LNCaP clone FGC (cell line): ENCODE data around the gene GJC3.
"Not testable (repeated sequence)": the region's sequence is repeated elsewhere in the genome, so short reads cannot be mapped to it uniquely, and the experiment has no call there.

Experiments
- DNase-seq: peaks from one replicate; pipeline ENCODE4 v3.0.0-alpha.2; 2011; ENCODE audit warnings: low read depth
- H3K4me3 ChIP-seq: 2 replicates; pipeline ENCODE4 v1.5.1; 2011; ENCODE audit warnings: mild to moderate bottlenecking, low read depth, low read length, control low read depth
- TF ChIP-seq, protein P1 (sequence below): IDR thresholded peaks from 2 replicates; pipeline ENCODE4 v1.5.1; 2012; ENCODE audit warnings: mild to moderate bottlenecking; ENCODE audit not compliant: control insufficient read depth, insufficient read depth; ENCODE audit errors: extremely low read depth

Gene GJC3

DNA sequence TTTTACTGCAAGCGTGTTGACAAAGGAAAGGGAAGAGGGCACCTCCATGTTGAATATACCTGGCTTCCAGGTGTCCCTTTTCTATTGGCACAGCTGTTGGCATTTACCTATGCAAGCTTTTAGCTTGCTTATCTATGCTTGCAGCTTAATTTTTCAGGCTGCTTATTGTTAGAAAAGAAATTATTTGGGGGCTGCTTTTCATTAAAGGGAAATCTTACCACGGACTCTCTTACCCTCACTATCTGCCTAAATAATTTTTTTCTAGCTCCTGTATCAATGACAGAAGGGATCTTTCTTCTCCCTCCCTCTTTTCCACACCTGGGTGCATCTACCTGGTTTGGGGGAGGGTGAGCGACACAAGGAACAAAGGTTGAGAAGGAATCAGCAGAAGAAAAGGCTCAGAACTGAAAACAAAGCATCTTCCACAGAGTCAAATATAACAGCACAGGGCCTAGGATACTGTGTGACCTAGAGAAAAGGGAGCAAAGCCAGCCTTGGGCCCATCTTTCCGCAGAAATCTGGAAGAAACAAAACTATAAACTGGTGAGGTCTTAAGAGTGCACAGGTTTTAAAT is 15.2 kb upstream of the GJC3 start:
- DNase-seq = no peak
- no peak overlapping the region for H3K4me3 ChIP-seq
- TF ChIP-seq, protein P1, sequence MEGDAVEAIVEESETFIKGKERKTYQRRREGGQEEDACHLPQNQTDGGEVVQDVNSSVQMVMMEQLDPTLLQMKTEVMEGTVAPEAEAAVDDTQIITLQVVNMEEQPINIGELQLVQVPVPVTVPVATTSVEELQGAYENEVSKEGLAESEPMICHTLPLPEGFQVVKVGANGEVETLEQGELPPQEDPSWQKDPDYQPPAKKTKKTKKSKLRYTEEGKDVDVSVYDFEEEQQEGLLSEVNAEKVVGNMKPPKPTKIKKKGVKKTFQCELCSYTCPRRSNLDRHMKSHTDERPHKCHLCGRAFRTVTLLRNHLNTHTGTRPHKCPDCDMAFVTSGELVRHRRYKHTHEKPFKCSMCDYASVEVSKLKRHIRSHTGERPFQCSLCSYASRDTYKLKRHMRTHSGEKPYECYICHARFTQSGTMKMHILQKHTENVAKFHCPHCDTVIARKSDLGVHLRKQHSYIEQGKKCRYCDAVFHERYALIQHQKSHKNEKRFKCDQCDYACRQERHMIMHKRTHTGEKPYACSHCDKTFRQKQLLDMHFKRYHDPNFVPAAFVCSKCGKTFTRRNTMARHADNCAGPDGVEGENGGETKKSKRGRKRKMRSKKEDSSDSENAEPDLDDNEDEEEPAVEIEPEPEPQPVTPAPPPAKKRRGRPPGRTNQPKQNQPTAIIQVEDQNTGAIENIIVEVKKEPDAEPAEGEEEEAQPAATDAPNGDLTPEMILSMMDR = no peak

DNA sequence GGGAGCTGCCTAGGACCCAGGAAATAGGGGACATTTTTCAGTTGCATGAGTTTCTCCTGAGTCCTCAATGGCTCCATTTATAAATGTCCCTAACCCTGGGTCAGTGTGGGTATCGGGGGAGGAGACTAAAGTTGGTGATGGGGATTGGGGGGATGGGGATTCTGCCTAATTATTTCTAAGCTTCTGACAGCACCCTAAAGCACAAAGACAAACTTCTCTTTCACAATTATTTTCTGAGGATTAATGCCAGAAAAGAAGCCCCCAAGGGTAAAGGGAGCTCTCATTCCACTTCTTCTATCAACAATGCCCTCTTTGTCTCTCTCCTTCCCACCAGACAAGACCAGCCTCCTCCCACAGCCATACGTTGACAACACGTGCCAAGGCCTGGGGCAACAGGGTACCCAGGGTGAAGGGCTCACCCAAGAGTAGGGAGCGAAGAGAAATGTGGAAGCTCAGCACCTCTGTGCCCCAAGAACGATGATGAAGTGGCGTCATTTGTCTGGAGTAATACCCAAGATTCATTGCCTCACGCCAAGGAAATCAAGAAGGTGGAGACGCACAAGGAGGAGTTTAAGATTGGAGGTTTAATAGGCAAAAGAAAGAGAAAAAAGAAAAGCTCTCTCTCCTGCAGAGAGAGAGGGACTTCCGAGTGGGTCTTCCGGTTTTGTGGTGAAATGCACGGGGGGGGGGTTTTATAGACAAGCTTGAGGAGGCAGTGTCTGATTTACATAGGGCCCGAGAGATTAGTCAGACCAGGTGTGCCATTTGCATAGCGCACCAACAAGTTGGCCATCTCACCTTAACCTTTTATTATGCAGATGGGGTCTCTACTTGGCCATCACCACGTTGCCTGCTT is 14.4 kb upstream of the GJC3 start:
- TF ChIP-seq, protein P1 = no peak
- DNase-seq = no peak
- no peak overlapping the region for H3K4me3 ChIP-seq

DNA sequence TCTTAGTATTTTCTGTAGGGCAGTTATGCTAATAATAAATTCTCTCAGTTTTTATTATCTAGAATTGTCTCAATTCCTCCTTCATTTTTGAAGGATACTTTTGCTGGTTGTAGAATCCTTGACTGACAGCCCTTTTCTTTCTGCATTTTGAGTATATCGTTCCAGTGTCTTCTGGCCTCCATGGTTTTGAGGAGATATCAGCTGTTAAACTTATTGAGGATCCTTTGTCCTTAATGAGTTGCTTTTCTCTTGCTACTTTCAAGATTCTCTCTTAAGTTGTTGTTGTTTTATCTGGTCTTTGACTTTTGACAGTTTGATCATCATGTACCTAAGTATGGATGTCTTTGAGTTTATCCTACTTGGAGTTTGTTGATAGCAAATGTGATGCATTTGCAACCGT is 8.9 kb upstream of the GJC3 start:
- TF ChIP-seq, protein P1 = no peak
- no peak overlapping the region for H3K4me3 ChIP-seq
- DNase-seq = no peak

DNA sequence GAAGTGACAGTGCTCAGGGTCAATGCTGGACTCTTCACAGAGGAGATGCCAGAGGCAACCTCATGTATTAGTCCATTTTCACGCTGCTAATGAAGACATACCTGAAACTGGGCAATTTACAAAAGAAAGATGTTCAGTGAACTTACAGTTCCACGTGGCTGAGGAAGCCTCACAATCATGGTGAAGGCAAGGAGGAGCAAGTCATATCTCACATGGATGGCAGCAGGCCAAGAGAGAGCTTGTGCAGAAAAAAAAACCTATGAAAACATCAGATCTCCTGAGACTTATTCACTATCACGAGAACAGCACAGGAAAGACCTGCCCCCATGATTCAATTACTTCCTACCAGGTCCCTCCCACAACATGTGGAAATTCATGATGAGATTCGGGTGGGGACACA is 5.6 kb upstream of the GJC3 start:
- not testable (repeated sequence) for DNase-seq, H3K4me3 ChIP-seq

DNA sequence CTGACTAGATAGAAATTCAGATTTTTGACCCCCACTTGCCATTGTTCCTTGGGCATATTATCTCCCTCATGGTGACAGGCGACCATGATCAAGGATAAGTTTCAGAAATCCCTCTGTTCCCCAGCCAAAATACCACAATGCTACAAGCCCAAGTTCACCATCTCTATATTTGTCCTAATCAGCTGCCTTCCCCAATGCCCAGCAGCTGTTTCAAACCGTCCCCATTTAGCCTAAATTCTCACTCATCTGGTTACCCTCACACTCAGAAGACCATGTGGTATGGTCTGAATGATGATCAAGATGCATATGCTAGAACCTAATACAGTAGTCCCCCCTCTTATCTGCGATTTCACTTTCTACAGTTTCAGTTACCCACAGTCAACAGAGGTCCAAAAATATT is 956 bp upstream of the GJC3 start:
- TF ChIP-seq, protein P1 = no peak
- DNase-seq = no peak
- H3K4me3 ChIP-seq = no peak overlapping the region

DNA sequence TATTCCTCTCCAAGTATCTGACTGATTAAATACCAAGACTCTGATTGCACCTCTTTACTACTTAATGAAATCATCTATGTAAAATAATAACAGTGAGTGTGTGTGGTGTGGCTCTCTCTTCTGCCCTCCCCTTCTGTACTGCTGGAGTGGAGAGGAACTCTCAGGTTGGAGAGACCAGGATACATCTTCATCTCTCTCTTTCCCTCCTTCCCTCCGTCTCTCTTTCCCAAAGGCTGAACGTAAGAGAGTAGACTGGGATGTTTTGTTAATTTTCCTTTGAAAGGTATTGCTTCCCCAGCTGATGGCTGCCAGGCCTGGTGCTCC is 272 bp upstream of the GJC3 start:
- TF ChIP-seq, protein P1 = no peak
- DNase-seq = no peak
- no peak overlapping the region for H3K4me3 ChIP-seq

DNA sequence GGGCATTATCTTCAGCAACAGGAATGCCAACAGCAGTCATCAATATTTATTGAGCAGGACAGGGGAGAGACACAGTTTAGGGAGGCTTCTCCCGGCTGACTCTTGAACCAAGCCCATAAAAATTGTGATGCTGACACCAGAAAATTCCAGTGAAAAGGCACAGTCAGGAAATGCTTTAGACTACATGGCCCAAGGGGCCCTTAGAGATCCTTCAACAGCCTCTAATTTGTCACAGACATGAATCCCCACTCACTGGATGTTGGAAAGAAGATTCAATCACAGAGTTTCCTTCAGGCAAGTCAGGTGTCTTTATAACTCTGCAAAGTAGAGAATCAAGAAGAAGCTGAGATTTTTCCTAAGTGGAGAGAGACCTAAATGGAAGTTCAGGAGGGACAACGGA is 1.2 kb downstream of the GJC3 start:
- TF ChIP-seq, protein P1 = no peak
- no peak for DNase-seq
- no peak overlapping the region for H3K4me3 ChIP-seq
